Jurkat, Clone E6-1 (cell line): ENCODE measurements around the gene RNF121.

Experiments
- DNase-seq: peaks from one replicate; pipeline ENCODE4 v3.0.0-alpha.2; 2011; ENCODE audit warnings: low read depth, low spot score
- H3K4me3 ChIP-seq: 2 replicates; pipeline ENCODE4 v1.5.1; 2011; ENCODE audit warnings: mild to moderate bottlenecking, low read length, control low read depth, moderate library complexity

The RNF121 gene

GRCh38 chr11:72001834-72002591 is 73.2 kb downstream of the RNF121 start:
- no peak for DNase-seq
- no peak overlapping the region for H3K4me3 ChIP-seq

- H3K4me3 ChIP-seq, result no peak overlapping the region
- no peak for DNase-seq
These were observed 74.3 kb downstream of the RNF121 start for GRCh38 chr11:72002841-72003775.

GRCh38 chr11:72003776-72004171 is 74.9 kb downstream of the RNF121 start:
- H3K4me3 ChIP-seq, result no peak overlapping the region
- no peak for DNase-seq

- DNase-seq, result no peak
- no peak overlapping the region for H3K4me3 ChIP-seq
These were observed 75.9 kb downstream of the RNF121 start for GRCh38 chr11:72004515-72005346.

- no peak for DNase-seq
These were observed 76.8 kb downstream of the RNF121 start for GRCh38 chr11:72005347-72006260.

GRCh38 chr11:72006309-72007088 is 77.7 kb downstream of the RNF121 start:
- no peak overlapping the region for H3K4me3 ChIP-seq
- no peak for DNase-seq

More at GRCh38 chr11:72005347-72006260, 76.8 kb downstream of the RNF121 start:
- H3K4me3 ChIP-seq, result no peak overlapping the region

- no peak for DNase-seq
- no peak overlapping the region for H3K4me3 ChIP-seq
These were observed 78.2 kb downstream of the RNF121 start for GRCh38 chr11:72007089-72007476.

GRCh38 chr11:72007587-72007986 is 78.7 kb downstream of the RNF121 start:
- no peak for DNase-seq
- no peak overlapping the region for H3K4me3 ChIP-seq

- H3K4me3 ChIP-seq, result no peak overlapping the region
- no peak for DNase-seq
These were observed 79.9 kb downstream of the RNF121 start for GRCh38 chr11:72008728-72009127.

- H3K4me3 ChIP-seq, result no peak overlapping the region
- no peak for DNase-seq
These were observed 80.3 kb downstream of the RNF121 start for GRCh38 chr11:72009156-72009555.

GRCh38 chr11:72010529-72011233 is 81.8 kb downstream of the RNF121 start:
- no peak overlapping the region for H3K4me3 ChIP-seq
- DNase-seq, result no peak

- DNase-seq, result no peak
- no peak overlapping the region for H3K4me3 ChIP-seq
These were observed 83.3 kb downstream of the RNF121 start for GRCh38 chr11:72012091-72012630.

- H3K4me3 ChIP-seq, result no peak overlapping the region
- no peak for DNase-seq
These were observed 84.3 kb downstream of the RNF121 start for GRCh38 chr11:72012897-72013721.

- DNase-seq, result no peak
- H3K4me3 ChIP-seq, result no peak overlapping the region
These were observed 85.2 kb downstream of the RNF121 start for GRCh38 chr11:72013765-72014711.

- DNase-seq, result no peak
- H3K4me3 ChIP-seq, result no peak overlapping the region
These were observed 86.0 kb downstream of the RNF121 start for GRCh38 chr11:72014761-72015320.
